ENCODE measurements around the gene XPNPEP2.

GRCh38 chrX:129754056-129755024, 15.6 kb downstream of the XPNPEP2 start:
- TF ChIP-seq CTCF (IDR thresholded peaks at IDR 0.05) (no peak), POLR2A (IDR thresholded peaks at IDR 0.05) (no peak), POLR2AphosphoS5 (IDR thresholded peaks at IDR 0.05) (no peak), EP300 (IDR thresholded peaks at IDR 0.05) (no peak)

Data from stomach (tissue), 4 donors.